HG02610 (cell line): ENCODE results near the gene PRAMEF18.
"Not testable (repeated sequence)": the region's sequence is repeated elsewhere in the genome, so short reads cannot be mapped to it uniquely, and the experiment has no call there.

Experiments used
- ATAC-seq: cut with Tn5 transposase; IDR thresholded peaks from one replicate; pipeline ENCODE4 v1.9.1; 2021; ENCODE audit warnings: mild to moderate bottlenecking, moderate library complexity; ENCODE audit not compliant: unreplicated experiment

Gene PRAMEF18, protein sequence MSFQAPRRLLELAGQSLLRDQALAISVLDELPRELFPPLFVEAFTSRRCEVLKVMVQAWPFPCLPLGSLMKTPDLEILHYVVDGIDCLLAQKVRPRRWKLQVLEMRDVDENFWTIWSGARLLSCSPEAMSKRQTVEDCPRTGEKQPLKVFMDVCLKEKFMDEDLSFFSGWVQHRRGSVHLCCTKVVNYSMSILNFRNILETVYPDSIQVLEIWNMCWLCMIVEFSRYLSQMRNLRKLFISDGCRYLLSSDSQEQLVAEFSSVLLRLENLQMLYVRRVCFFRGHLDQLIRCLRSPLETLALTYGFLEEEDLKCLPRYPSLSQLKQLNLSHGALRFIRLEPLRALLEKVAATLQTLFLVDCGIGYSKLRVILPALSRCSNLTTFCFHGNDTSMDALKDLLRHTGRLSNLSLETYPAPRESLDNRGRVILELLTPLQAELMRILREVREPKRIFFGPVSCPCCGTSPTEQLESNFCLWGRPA

DNA sequence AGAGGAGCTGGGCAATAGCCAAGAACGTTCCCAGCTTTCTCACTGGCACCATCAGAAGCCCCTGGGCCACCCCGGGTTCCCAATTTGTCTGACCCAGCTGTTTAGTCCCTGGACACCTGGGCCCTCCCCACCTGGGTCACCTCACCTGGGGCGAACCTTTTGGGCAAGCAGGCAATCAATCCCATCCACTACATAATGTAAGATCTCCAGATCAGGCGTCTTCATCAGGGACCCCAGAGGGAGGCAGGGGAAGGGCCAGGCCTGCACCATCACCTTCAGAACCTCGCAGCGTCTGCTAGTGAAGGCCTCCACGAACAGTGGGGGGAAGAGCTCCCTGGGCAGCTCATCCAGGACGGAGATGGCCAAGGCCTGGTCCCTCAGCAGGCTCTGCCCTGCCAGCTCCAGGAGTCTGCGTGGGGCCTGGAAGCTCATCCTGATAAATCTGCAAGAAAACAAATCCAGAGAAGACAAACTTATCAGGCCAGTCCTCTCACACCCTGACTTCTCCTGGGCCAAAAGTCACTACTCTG is at the start of gene PRAMEF18:
Gene PRAMEF18, minus strand, starts transcription at position 480 of the 530 bp plus-strand sequence. Its CDS starts 48 bp downstream, at position 432.
- not testable (repeated sequence) for ATAC-seq

DNA sequence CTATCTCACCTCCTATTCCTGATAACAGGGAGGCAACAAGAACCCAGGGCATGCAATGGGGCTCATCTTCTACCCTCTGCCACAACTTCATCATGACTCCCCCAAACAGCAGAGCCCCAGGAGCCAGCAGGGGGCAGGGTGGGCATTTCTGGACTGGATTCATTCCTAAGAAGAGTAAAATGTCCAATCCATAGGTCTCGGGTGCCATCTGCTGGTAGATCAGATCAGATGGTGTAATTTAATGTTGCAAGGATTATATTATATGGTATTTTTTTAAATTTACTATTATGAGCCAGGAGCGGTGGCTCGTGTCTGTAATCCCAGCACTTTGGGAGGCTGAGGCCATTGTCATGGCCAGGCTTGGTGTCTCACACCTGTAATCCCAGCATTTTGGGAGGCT is 39.2 kb upstream of the PRAMEF18 start:
- not testable (repeated sequence) for ATAC-seq

GRCh38 chr1:13253898-13254297 is 27.9 kb upstream of the PRAMEF18 start, which contains the start of gene PRAMEF5:
Gene PRAMEF5, plus strand, starts transcription at chr1:13254198. Its CDS starts 5,071 bp downstream, at chr1:13259269.
- not testable (repeated sequence) for ATAC-seq

DNA sequence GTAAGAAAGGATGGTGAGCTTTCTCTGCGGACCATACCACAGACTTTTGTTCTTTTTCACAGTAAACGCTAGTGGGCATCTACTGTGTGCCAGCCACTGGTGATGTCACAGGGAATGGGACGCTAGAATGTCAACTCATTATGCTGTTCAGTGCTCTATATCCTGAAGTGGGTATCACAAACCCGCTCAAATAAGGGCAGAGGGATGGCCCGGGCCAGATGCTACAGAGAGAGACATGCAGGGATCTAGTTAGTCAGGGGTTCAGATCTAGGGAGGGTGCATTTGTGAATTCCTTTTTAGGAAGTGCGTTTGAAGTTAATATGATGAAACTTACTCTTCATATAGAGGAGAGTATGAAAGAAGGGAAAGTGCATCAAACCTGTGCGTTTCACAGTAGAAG is 21.2 kb upstream of the PRAMEF18 start:
- ATAC-seq: not testable (repeated sequence)

DNA sequence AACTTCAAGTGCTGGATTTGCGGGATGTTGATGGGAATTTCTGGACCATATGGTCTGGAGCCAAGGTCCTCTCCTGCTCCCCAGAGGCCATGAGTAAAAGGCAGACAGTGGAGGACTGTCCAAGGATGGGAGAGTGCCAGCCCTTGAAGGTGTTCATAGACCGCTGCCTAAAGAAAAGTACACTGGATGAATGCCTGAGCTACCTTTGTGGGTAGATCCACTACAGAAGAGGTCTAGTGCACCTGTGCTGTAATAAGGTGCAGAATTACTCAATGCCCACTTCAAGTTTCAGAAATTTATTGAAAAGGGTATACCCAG is 20.6 kb upstream of the PRAMEF18 start:
- not testable (repeated sequence) for ATAC-seq

- ATAC-seq: not testable (repeated sequence)
Observed at GRCh38 chr1:13245841-13246553, 20.0 kb upstream of the PRAMEF18 start.

DNA sequence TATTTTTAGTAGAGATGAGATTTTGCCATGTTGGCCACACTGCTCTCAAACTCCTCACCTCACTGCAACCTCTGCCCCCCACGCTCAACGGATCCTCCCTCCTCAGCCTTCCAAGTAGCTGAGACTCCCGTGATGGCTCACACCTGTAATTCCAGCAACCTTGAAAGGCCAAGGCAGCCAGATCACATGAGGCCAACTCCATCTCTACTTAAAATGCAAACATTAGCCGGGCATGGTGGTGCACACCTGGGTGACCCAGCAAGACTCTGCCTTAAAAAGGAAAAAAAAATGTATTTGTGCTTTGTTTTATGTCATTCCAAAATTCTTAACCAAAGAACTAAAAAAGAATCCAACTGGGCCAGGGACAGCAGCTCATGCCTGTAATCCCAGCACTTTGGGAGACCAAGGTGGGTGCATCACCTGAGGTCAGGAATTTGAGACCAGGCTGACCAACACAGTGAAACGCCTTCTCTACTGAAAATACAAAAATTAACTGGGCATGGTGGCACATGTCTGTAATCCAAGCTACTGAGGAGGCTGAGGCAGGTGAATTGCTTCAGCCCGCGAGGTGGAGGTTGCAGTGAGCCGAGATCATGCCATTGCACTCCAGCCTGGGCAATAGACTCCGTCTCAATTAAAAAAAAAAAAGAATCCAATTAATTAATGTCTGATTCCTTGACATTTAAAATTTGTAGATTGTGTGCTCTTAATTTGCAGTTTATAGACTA is 17.7 kb upstream of the PRAMEF18 start:
- ATAC-seq: not testable (repeated sequence)

DNA sequence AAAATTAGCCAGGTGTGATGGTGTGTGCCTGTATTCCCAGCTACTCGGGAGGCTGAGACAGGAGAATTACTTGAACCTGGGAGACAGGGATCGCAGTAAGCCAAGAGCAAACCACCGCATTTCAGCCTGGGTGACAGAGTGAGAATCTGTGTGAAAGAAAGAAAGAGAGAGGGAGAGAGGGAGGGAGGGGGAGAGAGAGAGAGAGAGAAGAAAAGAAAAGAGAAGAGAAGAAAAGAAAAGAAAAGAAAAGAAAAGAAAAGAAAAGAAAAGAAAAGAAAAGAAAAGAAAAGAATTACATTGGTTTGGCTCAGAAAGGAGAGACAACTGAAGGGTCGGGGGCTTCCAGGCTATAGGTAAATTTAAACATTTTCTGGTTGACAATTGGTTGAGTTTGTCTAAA is 13.7 kb upstream of the PRAMEF18 start:
- ATAC-seq: not testable (repeated sequence)

GRCh38 chr1:13237572-13237971 is 11.6 kb upstream of the PRAMEF18 start:
- ATAC-seq: not testable (repeated sequence)

GRCh38 chr1:13234057-13234456 is 8.1 kb upstream of the PRAMEF18 start:
- ATAC-seq: not testable (repeated sequence)

DNA sequence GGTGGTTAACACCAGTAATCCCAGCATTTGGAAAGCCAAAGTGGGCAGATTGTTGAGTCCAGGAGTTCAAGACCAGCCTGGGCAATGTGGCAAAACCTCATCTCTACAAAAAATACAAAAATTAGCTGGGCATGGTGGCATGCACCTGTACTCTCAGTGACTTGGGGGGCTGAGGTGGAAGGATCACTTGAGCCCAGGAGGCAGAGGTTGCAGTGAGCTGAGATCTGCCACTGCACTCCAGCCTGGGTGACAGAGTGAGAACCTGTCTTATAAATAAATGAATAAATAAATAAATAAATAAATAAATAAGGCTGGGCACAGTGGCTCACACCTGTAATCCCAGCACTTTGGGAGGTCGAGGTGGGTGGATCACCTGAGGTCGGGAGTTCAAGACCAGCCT is 6.1 kb upstream of the PRAMEF18 start:
- ATAC-seq: not testable (repeated sequence)

DNA sequence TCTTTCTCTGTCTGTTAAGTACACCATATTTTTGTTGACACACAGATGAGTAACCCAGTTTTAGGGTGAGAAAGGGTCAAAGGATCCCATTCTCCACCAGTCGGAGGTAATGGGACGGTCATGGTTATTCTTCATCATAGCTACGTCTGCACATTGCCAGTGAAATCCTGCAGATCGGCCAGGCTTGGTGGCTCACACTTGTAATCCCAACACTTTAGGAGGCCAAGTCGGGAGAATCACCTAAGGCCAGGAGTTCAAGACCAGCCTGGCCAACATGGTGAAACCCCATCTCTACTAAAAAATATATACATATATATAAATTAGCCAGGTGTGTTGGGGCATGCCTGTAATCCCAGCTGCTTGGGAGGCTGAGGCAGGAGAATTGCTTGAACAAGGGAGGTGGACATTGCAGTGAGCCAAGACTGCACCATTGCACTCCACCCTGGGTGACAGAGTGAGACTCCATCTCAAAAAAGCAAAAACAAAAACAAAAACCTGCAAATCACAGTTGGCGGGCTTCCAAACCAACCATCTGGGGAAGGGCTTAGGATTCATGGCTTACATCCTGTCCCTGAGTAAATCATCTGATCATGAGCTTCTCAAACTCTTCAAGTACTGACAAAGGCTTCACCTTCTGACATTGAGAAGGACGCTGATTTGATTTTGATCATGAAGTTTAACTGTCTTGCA is 5.3 kb upstream of the PRAMEF18 start:
- not testable (repeated sequence) for ATAC-seq

GRCh38 chr1:13230601-13231000 is 4.6 kb upstream of the PRAMEF18 start:
- ATAC-seq: not testable (repeated sequence)

- ATAC-seq: not testable (repeated sequence)
Observed at GRCh38 chr1:13230096-13230495, 4.1 kb upstream of the PRAMEF18 start.

- no peak for ATAC-seq
Observed at GRCh38 chr1:13228343-13228781, 2.4 kb upstream of the PRAMEF18 start.

GRCh38 chr1:13227271-13228055 is 1.5 kb upstream of the PRAMEF18 start:
- not testable (repeated sequence) for ATAC-seq

- no peak for ATAC-seq
Observed at GRCh38 chr1:13224480-13225060, 1.4 kb downstream of the PRAMEF18 start.

DNA sequence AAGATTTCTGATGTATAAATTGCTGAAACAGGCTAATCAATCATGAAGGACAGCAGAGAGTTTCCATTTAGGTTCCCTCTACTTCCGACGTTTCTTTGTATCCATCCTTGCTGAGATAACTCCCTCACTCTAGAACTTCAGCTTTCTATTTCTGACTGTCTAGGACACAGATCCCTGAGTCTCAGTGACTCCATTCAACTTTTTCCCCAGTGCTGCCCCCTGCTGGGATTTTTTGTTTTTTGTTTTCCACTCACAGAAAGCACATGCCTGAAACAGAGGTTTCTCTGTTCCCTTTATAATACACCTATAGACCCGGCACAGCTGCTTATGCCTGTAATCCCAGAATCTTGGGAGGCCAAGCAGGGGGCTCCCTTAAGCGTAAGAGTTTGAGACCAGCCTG is 3.2 kb downstream of the PRAMEF18 start:
- not testable (repeated sequence) for ATAC-seq

DNA sequence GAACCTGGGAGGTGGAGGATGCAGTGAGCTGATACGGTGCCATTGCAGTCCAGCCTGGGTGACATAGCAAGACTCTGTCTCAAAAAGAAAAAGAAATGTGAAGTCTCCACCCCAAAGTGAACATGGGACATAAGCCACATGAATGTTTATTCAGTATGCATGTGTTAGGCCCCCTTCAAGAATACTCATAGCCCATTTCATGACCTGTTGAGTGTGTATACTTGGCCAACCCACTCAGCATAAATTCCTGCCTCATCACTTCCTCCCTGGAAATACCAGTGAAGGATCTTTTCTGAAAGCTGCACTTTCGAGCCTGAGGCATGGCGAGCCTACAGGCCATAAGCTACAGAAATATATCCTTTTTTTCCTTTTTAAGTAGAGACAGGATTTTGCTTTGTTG is 6.8 kb downstream of the PRAMEF18 start:
- not testable (repeated sequence) for ATAC-seq
